UCSD-AML1 (cell line): Measurements from ENCODE around the gene FOSB.

Experiments
- DNase-seq: peaks from one replicate; lab custom pipeline; 2025; ENCODE audit not compliant: unreplicated experiment; lab: John Stamatoyannopoulos, UW

The FOSB gene

DNA sequence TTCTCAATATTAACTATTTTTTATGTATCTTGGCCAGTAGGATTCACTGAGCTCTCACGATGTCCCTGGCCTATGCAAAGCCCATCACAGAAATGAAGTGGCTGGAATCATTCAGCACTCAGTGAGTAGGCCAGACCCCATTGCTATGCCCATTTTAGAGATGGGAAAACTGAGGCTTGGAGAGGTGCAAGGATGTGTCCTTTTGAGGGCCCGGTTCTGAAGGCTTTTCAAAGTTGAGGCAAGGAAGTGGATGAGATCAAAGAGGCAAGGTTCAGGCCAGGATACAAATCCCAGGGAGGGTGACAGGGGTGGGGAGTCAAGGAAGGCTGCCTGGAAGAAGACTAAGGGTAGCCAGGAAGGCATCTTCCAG is 25.4 kb upstream of the FOSB start:
- DNase-seq: no peak

DNA sequence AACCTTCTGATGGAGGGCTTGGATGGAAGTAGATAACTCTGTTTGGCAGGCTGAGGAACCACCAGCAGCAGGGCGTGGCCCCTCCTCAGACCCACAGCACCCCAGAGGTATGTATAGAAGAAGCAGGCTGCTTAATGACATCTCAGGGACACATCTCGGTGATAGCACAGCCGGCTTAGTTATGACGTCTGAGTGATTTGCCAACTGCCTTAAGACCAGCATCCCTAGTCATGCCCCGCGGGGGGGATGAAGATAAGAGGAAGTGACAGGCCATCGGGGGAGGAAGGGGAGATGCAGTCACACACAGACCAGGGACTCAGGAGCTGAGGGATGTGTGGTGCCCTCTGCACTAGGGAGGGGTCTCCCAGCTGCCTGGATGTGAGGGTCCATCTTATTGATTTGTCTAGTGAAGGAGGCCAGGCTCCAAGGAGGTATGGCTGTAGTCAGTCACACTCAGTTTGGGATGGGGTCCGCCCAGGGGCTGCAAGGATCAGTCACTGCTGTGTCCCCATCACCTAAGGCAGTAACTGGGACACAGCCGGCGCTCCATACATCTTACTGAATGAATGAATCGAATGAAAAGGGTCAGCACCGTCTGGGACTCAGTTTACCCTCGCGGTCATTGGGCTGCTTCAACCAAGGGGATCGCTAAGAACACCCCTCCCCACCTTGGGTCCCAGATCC is 24.9 kb upstream of the FOSB start:
- peak; percentile 65 for DNase-seq

DNA sequence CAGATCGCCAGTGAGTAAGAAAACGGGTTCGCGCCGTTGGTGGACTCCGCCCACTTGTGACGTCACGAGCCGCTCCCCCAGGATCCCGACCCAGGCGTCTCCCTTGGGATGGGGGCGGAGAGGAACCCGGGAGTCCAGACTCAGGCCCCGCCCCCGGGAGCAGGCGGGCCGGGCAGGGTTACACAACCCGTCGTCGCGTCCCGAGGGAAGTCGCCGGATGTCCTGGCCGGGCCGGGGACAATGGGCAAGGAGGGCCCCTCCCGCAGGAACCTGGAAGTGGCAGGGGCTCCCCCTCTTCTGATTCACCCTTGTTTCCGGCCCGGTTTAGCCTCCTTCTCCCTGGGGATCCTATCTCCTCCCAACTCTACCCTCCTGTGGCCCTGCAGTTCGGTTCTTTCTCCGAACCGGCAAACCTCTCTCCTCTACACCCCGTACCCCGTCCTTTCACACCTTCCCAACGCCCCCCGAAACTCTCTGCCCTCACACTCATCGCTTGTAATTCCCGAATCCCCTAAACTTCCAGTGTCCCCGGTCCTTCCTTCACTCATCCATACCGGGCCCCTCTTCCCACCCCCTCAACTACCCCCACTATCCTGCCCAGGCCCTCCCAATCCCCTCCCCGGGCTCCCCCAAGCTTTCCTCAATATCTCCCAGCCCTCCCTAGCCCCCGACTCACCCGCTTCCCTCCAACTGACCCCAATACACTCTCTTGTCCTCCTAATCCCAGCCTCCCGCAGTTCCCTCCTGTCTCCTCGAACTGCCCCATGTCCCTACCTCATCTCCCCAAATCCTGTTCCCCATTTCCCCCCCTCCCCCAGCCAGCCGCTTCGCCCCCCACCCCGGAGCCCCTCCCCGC is 24.1 kb upstream of the FOSB start:
- peak; percentile 79 for DNase-seq

DNA sequence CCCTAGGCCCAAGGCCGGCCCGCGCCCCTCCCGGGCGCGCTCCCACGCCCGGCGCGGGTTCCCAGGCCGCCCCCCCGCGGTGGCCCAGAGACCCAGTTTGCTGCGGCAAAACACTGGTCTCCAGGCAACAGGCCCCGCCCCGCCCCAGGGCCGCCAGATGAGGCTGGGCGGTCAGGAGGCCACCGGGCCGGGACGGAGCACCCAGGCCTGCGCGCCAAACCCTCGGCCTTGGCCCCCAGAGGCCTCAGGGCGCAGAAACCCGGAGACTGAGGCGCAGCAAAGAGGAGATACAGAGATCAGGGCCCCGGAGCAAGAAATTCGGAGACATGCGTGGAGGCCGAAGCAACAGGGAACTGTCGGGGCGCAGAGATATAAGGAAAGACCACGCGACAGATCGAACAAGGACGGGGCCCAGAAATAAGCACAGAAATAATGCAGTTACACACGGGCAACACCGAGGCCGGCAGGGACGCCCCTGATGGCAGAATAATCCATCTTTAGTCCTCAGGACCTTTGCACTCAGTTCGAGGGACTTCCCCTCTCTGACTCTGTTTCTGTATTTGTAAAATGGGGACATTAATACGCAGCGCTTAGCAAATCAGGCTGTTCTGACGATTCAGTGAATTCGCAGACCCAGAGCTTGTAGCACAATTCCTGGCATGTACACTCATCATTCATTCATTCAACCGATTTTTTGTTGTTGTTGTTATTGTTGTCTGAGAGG is 23.3 kb upstream of the FOSB start:
- peak; percentile 80 for DNase-seq

DNA sequence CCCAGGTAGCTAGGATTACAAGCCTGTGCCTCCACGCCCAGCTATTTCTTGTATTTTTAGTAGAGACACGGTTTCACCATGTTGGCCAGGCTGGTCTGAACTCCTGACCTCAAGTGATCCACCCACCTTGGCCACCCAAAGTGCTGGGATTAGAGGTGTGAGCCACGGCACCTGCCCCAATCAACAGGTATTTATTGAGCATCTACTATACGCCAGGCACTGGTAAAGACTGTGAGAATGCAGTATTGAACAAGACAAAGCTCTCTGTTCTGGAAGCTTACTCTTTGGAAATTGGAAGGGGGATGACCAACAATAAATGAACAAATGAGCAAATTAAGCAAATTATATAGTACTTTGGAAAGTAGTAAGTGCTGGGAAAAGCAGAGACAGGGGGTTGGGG is 22.7 kb upstream of the FOSB start:
- no peak for DNase-seq

DNA sequence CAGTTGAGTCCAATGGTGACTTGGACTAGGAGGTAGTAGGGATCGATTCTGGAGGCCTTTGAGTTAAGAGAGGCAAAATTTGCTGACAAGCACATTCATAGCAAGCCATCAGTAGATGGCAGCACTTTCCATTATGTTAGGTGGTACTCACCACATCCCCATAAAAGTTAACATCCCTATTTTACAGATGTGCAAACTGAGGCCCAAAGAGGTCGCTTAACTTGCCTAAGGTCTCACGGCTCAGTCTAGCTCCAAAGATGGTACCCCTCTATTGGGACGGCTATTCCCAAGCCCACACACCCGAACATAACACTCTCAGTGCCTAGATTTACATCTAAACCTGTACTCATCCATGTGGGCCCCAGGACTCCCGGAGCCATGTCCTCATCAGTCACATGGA is 21.5 kb upstream of the FOSB start:
- DNase-seq: no peak

DNA sequence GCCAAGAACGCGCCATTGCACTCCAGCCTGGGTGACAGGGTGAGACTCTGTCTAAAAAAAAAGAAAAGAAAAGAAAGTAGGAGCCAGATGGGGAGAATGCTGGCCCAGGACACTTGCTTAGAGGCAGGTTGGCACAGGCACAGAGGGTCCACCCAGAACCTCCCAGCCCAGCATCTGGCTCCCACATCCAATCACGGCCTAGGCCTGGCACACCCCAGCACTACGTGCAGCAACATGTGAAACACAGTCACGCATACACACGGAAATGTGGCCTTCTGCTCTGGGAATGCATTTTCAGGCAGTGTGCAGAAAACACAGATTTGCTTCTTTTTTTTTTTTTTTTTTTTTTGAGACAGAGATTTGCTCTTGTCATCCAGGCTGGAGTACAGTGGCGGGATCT is 20.9 kb upstream of the FOSB start:
- no peak for DNase-seq

DNA sequence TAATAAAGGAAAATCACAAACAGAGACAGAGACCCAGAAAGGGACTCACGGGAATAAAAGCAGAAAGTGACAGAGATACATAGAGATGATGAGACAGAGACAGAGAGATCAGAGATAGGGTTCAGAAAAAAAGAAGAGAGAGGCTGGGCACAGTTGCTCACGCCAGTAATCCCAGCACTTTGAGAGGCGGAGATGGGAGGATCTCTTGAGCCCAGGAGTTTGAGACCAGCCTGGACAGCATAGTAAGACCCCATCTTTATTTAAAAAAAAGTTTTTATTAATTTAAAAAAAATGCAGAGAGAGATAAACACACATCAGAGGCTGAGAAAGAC is 19.4 kb upstream of the FOSB start:
- no peak for DNase-seq

DNA sequence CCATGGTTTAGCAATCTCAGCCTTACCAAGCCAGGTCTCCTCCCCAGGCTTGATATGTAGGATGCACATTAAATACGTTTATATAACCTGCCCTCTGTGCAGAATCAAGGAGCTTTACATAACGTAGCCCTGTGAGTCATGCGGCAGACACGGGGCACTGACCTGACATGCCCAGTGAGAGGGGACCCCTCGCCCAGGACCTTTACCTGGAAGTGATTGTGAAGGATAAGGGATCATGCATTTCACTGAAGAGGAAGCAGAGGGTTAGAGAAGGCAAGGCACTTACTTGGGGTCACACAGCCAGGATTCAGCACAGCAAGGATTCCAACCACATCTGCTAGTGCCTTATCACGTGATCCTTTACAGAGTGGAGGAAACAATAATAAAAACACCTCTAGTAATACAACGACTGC is 18.9 kb upstream of the FOSB start:
- no peak for DNase-seq

DNA sequence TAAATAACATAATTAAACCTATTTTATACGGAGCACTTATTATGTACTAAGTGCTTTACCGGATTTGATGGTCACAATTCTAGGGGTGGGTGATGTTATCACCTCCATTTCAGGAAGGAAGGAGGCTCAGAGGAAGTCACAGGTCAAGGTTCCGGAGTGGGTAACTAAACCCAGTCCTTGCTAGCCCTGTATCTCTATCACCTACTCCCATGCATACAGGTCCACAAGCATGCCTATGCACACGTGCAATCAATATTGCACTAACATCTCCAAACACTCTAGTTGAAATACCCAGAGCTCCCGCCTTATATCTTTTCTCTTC is 17.8 kb upstream of the FOSB start:
- DNase-seq: no peak

DNA sequence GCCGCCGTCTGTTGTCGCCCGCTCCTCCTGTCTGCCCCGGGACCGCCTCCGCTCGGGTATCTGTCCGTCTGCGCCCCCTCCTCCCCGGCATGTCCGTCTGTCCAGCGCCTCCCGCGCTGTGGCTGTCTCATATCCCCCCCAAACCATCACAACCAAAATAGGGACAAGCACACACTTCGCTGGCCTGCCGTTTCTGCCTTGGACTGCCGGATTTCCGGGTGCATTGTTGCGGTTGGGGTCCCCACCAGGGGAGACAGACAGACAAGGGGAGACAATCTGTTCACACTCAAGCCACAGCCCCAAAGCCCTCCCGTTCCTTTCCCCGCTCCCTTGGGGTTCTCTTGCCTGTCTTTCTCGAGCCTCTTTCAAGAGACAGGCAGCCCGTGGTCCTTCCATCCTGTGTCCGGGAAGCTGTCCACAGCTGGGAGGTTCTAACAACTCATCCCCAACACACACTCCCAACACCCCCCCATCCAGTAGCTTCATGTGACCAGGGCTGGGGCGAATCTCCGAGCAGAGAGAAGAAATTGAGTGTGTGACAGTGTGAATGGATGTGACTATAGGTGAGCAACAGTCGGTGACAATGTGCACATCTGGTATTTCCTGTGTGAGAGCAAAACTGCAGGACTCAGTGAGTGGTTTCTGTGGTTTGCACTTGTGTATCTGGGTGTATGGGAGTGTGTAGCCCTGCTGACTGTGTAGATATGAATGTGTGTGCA is 16.5 kb upstream of the FOSB start:
- peak; percentile 43 for DNase-seq

DNA sequence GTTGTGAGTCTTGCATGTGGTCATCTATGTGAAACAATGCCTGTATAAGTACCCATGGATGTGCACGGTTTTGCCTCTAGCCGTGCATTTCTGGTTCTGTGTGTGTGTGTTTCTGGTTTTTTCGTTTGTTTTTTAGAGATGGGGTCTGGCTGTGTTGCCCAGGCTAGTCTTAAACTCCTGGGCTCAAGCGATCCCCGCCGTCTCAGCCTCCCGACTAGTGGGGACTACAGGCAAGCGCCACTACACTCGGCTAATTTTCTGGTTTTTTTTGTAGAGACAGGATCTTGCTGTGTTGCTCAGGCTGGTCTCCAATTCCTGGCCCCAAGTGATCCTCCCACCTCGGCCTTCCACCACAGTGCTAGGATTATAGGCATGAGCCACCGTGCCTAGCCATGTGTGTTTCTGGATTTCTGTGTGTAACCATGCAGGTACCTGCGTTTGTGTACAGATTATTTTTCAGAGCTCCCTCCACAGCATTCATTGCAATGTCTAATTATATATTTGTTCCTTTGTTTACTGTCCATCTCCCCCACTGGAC is 15.9 kb upstream of the FOSB start:
- no peak for DNase-seq

DNA sequence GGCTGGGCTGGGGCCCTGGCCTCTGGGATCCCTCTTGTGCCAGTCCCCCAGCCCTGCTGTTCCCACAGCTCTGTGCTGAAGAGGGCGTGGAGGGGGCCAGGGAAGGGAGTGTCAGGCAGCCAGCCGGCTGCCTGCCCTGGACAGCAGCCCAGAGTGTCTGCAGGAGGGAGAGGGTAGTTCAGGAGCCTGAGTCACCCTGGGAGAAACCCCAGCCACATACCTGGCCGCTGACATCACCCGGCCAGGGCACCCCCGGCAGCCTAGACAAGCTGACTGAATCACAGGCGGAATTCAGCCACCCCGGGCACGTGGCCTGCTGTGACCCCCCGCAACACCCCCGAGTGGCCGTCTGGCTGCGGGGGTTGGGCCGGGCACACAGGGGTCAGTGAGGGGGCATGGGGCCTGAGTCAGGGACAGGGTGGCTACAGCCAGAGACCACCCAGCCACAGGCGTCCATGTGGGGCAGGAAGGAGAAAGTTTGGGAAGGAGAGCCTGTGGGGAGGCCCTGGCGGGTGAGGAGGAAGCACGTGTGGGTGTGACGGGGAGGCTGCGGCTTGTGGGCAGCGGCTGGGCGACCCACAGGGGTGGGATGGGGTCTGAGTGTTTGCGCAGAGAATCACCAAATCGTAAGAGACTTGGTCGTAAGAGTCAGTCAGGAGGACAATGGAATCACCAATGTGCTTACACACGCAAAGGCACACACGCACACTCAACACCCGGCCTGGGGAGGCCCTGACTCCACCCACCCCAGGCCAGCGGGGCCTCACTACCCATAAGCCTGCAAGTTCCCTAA is 11.9 kb upstream of the FOSB start:
- peak; percentile 84 for DNase-seq

DNA sequence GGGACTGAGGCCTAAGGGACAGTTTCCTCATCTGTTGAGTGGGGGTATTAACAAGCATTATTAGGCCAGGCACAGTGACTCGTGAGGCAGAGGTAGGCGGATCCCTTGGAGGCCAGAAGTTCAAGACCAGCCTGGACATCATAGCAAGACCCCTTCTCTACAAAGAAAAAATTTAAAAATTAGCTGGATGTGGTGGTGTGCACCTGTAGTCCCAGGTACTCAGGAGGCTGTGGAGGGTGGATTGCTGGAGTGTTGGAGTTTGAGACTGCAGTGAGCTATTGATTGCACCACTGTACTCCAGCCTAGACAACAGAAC is 11.3 kb upstream of the FOSB start:
- no peak for DNase-seq

DNA sequence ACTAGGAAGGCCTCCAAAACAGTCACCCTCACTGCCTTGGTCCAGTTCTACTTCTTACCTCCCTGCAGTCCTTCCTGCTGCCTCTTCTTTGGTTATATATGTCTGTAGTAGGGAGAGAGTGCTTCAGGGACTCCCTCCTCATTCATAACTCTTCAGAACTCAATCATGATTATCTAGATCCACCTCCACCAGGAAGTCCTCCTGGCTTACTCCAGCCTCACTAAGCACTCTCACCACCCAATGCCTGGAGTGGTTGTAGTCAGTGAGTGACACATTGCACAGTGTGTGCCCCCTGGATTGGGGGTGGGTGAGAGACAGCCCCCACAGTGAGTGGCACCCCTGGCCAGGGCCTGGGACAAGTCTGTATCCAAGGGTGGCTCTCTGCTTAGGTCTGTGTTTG is 10.0 kb upstream of the FOSB start:
- no peak for DNase-seq

DNA sequence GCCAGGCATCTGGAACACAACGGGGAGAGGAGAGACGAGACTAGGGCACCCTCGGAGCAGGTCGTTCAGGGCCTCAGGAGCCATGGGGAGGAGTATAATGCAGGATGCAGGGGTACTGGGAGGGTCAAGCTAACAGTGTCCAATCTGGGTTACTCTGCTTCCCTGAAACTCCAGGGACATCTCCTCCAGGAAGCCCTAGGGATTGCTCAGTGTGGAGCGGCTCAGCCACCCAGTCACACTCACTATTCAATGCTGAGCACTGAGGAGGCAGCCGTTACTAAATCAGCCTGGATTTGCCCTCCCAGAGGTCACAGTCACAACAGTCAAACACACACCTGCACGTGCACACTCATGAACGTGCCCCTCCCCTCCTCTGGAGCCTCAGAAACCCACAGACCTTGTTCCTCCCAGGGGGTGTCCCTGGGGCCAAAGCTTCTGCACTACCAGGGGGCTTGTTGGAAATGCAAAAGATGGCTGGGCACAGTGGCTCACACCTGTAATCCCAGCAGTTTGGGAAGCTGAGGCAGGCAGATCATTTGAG is 6.9 kb upstream of the FOSB start:
- DNase-seq: no peak

DNA sequence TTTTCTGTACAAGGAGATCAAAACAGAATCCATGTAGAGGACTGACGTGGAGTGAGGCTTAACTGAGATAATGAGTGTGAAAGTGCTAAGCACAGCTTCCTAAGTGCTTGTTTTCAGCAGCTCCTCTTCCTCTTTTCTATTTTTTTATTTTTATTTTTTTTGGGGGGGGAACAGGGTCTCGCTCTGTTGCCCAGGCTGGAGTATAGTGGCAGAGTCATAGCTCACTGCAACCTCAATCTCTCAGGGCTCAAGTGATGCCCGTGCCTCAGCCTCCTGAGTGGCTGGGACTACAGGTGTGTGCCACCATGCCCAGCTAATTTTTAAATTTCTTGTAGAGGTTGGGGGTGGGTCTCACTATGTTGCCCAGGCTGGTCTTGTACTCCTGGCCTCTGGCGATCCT is 5.6 kb upstream of the FOSB start:
- DNase-seq: no peak

DNA sequence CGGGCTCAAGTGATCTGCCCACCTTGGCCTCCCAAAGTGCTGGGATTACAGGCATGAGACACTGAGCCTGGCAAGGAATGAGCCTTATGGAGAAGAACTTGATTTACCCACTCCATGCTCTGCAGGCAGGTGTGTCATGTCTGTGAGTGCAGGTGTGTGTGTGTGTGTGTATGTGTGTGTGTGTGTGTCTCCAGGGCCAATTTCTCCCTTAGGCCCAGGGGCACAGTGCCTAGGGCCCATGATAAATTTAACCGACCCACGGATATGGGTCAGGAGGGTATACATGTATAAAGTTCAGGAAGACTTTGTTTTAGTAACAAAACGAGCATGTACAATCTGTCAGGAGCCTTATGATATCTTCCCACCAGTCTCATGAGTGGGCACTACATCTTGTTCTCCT is 4.6 kb upstream of the FOSB start:
- DNase-seq: no peak

DNA sequence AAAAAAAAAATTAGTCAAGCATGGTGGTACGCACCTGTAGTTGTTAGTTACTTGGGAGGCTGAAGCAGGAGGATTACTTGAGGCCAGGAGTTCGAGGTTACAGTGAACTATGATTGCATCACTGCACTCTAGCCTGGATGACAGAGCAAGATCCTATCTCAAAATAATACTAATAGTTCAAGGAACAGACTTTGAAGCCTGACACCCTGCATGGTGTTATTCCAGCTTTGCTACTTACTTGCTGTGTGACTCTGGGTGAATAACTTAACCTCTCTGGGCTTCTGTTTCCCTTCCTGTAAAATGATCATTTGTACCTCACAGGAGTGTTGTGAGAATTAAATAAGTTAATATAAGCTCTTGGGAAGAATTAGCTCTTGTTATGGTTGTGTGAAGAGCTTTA is 3.5 kb upstream of the FOSB start:
- no peak for DNase-seq

DNA sequence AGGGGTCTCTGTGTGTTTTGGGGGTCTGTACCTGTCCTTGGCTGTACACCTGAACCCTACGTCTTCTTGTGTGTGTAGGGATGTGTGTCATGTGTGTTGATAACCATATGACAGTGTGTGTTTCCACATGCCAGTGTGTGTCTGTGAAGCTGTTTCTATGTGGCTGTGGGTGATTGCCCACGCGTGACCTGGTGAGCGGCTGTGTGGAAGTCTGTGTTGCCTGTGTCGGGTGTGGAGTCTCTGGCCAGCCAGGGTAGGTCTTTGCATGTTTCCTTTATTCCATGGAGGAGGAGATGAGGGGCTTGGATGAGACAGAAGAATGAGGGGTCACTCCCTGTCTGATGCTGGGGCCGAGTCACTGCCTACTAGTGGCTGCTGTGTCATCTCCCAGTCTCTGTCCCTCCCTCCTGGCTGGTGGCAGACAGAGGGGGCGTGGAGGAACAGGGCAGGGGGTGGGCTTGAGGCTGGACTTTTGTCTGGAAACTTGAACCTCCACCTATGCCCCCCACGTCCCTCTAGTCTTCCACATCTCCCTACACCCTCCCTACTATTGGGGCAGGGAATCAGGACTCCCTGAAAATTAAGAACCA is 2.8 kb upstream of the FOSB start:
- no peak for DNase-seq
